ENCODE data around the gene USP34. TPM values are rescaled to one million over a fixed set of nuclear protein-coding genes. Genes with fewer than 3 reads are reported as not detected.

The USP34 gene
- total and polyA plus RNA-seq, 2 of the 8 experiments (the other 6 are each of a cell fraction or from before 2014, with no cell fraction given): 56.7 to 91.7 TPM

- no peak overlapping the region for H4K91ac ChIP-seq (replicated peaks; ENCODE audit: insufficient read length, low read length)
- CTCF ChIA-PET (ENCODE audit: partially characterized antibody): no interaction called here
These were observed 235.2 kb downstream of the USP34 start for GRCh38 chr2:61235716-61236115.

More at GRCh38 chr2:61235716-61236115, 235.2 kb downstream of the USP34 start:
- Histone ChIP-seq H3K9ac (replicated peaks in 1 of 4; ENCODE audit: extremely low read depth in 1 of 4, low read depth in 3 of 4, low read length in 3 of 4) (no peak overlapping the region), H3K4me1 (replicated peaks in 1 of 4; ENCODE audit: control insufficient read depth in 3 of 4, insufficient read depth in 4 of 4, low read length in 3 of 4) (no peaks in the 10 kb centered on the region), H3K23me2 (ENCODE audit: low read depth, low read length) (no peaks in the 10 kb centered on the region), H2BK12ac (ENCODE audit: low read depth, low read length) (no peak overlapping the region), H3K56ac (replicated peaks; ENCODE audit: insufficient read length, low read depth, low read length) (no peak overlapping the region), H4K20me1 (replicated peaks in 1 of 2; ENCODE audit: control insufficient read depth in 1 of 2, insufficient read depth in 2 of 2, low read length in 2 of 2) (no peaks in the 10 kb centered on the region), H2BK15ac (ENCODE audit: low read length) (no peak overlapping the region), H3K23ac (ENCODE audit: insufficient read length) (no peak overlapping the region), H2AK5ac (ENCODE audit: low read depth, low read length) (no peak overlapping the region), H3K36me3 (ENCODE audit: control insufficient read depth in 2 of 4, insufficient read depth in 4 of 4, low read length in 3 of 4) (peaks cover 2 to 41% (median 10%) of the 10 kb centered on the region in 4 experiments; a peak in 4 of 8 replicates), H3K79me1 (ENCODE audit: low read depth, low read length) (no peaks in the 10 kb centered on the region), H4K5ac (ENCODE audit: insufficient read length, low read depth, low read length) (no peak overlapping the region), H3K4ac (replicated peaks; ENCODE audit: insufficient read length, low read depth, low read length) (no peak overlapping the region), H2BK20ac (ENCODE audit: low read length) (no peak overlapping the region), H3K27me3 (replicated peaks in 1 of 4; ENCODE audit: control insufficient read depth in 3 of 4, extremely low read depth in 1 of 4, insufficient read depth in 3 of 4, low read length in 3 of 4) (no peaks in the 10 kb centered on the region), H3K9me3 (ENCODE audit: insufficient read depth in 2 of 2, low read depth in 1 of 2, low read length in 1 of 2) (no peaks in the 10 kb centered on the region), H2AFZ (ENCODE audit: low read length) (no peak overlapping the region), H4K8ac (ENCODE audit: extremely low read depth, insufficient read depth, low read length) (no peak overlapping the region), H3K14ac (ENCODE audit: insufficient read length) (no peak overlapping the region), H2BK120ac (replicated peaks; ENCODE audit: low read depth, low read length) (no peak overlapping the region), H2BK5ac (ENCODE audit: low read depth, low read length) (no peak overlapping the region), H3K79me2 (ENCODE audit: control insufficient read depth in 1 of 2, insufficient read depth in 2 of 2, low read length in 2 of 2) (no peaks in the 10 kb centered on the region), H3K27ac (ENCODE audit: low read depth, low read length) (no peak overlapping the region), H3K18ac (ENCODE audit: extremely low read depth, low read length) (no peak overlapping the region), H3K4me3 (ENCODE audit: extremely low read depth in 1 of 4, insufficient read depth in 2 of 4, low read depth in 3 of 4, low read length in 4 of 4) (no peak overlapping the region), H3K4me2 (ENCODE audit: insufficient read depth in 1 of 2, low read depth in 2 of 2, low read length in 2 of 2) (no peak overlapping the region)
- POLR2A ChIA-PET (ENCODE audit: partially characterized antibody): no interaction called here
- no peak for DNase-seq (ENCODE audit: low read depth in 1 of 2, low spot score in 2 of 2)
- no peak for TF ChIP-seq BCL11A (IDR thresholded peaks at IDR 0.05; ENCODE audit: low read depth in 2 of 2, low read length in 2 of 2)
- no peak for TF ChIP-seq MAX (IDR thresholded peaks at IDR 0.05)
- no peak for FAIRE-seq
- WGBS, 2 experiments (ENCODE audit: extremely low coverage in 1 of 2, insufficient coverage in 1 of 2, insufficient read length in 1 of 2, insufficient replicate concordance in 2 of 2, low coverage in 1 of 2, low lambda C conversion rate in 2 of 2, missing lambda C conversion rate in 1 of 2): 98% methylated on average over 2 of the region's 2 CpGs; no CpG with 5 or more reads in 1 of the 2 experiments

Data from H1 (cell line).